Esophagus (tissue), 2 donors: ENCODE data around the gene PTPRM. TPM values are rescaled to one million over a fixed set of nuclear protein-coding genes. Genes with fewer than 3 reads are reported as not detected.

ENCODE experiments used
- H3K27ac ChIP-seq, 2 donors: one replicate each; pipeline ENCODE4 v1.5.1; 2013; ENCODE audit warnings: low read depth in 2 of 2, mild to moderate bottlenecking in 2 of 2, inconsistent platforms in 1 of 2, low read length in 1 of 2, moderate library complexity in 1 of 2
- H3K27me3 ChIP-seq, 2 donors: one replicate each; pipeline ENCODE4 v1.6.1; 2013; ENCODE audit warnings: low read length in 2 of 2, control low read depth in 1 of 2, mild to moderate bottlenecking in 1 of 2; ENCODE audit not compliant: insufficient read depth in 2 of 2, control insufficient read depth in 1 of 2
- H3K36me3 ChIP-seq, 2 donors: one replicate each; pipeline ENCODE4 v1.6.1; 2013; ENCODE audit warnings: low read length in 1 of 2; ENCODE audit not compliant: control insufficient read depth in 2 of 2, insufficient read depth in 2 of 2
- H3K4me1 ChIP-seq, 2 donors: one replicate each; pipeline ENCODE4 v1.6.1; 2013; ENCODE audit warnings: low read length in 1 of 2; ENCODE audit not compliant: control insufficient read depth in 2 of 2, insufficient read depth in 2 of 2
- H3K4me3 ChIP-seq, 2 donors: one replicate each; pipeline ENCODE4 v1.5.1; 2013; ENCODE audit warnings: low read length in 2 of 2, mild to moderate bottlenecking in 2 of 2, low read depth in 1 of 2, moderate library complexity in 1 of 2
- H3K9me3 ChIP-seq, 2 donors: one replicate each; pipeline ENCODE4 v1.6.1; 2013; ENCODE audit warnings: mild to moderate bottlenecking in 2 of 2, low read depth in 1 of 2, low read length in 1 of 2, moderate library complexity in 1 of 2; ENCODE audit not compliant: control insufficient read depth in 2 of 2, insufficient read depth in 1 of 2
- WGBS, 2 donors: extraction: QIAGEN DNeasy Blood & Tissue Kit; methylation state at CpG; one replicate each; pipeline ENCODE4 v1.1.7; 2013; 5-methylcytosine and 5-hydroxymethylcytosine counted together
- polyA plus RNA-seq, 2 donors: library from polyadenylated mRNA; stranded (reverse); fragments of 200-250 nt; gene quantifications; one replicate each; pipeline ENCODE4 v1.2.3, GENCODE V29; 2013
- donor health status: healthy with polysubstance abuse.
- donor health status: Bipolar disorder and iron deficiency.

Gene PTPRM
- polyA plus RNA-seq, 2 donors, result 6.3 to 10.4 TPM

DNA sequence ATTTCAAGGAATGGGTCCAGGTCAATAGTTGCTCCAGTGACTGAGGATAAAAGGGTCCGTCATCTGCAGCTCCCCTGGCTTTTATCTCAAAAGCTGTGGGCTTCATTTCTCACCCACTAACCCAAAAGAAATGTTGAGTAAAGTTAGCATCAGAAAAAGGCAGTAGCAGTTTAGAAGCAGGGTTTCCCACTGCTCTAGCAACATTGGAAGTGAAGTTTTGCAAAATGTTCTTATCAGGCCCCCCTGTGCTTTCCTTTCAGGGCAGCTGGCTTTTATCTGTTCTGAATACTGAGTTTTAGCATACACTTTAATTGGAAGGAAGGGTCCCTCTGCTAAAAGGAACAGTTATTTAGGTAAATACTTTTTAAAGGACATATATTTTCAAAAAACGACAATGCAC is 745.9 kb downstream of the PTPRM start:
- no peaks in the 10 kb centered on the region for H3K27me3 ChIP-seq
- H3K4me3 ChIP-seq, result no peak overlapping the region
- H3K4me1 ChIP-seq, result no peaks in the 10 kb centered on the region
- H3K36me3 ChIP-seq, result no peaks in the 10 kb centered on the region
- WGBS, 2 donors, result 82 to 89% methylated on average over 2 of the region's 2 CpGs
- no peak overlapping the region for H3K27ac ChIP-seq
- H3K9me3 ChIP-seq, result no peaks in the 10 kb centered on the region

GRCh38 chr18:8314124-8314523 is 747.0 kb downstream of the PTPRM start:
- no peaks in the 10 kb centered on the region for H3K9me3 ChIP-seq
- no peak overlapping the region for H3K4me3 ChIP-seq
- H3K4me1 ChIP-seq, result no peaks in the 10 kb centered on the region
- H3K27me3 ChIP-seq, result no peaks in the 10 kb centered on the region
- H3K36me3 ChIP-seq, result no peaks in the 10 kb centered on the region
- WGBS, 2 donors, result 80 to 81% methylated on average over 2 of the region's 2 CpGs
- H3K27ac ChIP-seq, result no peak overlapping the region

GRCh38 chr18:8319798-8320489 is 752.8 kb downstream of the PTPRM start:
- H3K4me3 ChIP-seq, result no peak overlapping the region
- H3K36me3 ChIP-seq, result no peaks in the 10 kb centered on the region
- no peak overlapping the region for H3K27ac ChIP-seq
- H3K27me3 ChIP-seq, result no peaks in the 10 kb centered on the region
- WGBS, 2 donors, result 79 to 84% methylated on average over 6 of the region's 6 CpGs
- H3K9me3 ChIP-seq, result no peaks in the 10 kb centered on the region
- H3K4me1 ChIP-seq, result no peaks in the 10 kb centered on the region

- 82 to 90% methylated on average over 2 of the region's 2 CpGs for WGBS, 2 donors
- H3K4me3 ChIP-seq, result no peak overlapping the region
Observed at GRCh38 chr18:8322486-8322885, 755.4 kb downstream of the PTPRM start.

DNA sequence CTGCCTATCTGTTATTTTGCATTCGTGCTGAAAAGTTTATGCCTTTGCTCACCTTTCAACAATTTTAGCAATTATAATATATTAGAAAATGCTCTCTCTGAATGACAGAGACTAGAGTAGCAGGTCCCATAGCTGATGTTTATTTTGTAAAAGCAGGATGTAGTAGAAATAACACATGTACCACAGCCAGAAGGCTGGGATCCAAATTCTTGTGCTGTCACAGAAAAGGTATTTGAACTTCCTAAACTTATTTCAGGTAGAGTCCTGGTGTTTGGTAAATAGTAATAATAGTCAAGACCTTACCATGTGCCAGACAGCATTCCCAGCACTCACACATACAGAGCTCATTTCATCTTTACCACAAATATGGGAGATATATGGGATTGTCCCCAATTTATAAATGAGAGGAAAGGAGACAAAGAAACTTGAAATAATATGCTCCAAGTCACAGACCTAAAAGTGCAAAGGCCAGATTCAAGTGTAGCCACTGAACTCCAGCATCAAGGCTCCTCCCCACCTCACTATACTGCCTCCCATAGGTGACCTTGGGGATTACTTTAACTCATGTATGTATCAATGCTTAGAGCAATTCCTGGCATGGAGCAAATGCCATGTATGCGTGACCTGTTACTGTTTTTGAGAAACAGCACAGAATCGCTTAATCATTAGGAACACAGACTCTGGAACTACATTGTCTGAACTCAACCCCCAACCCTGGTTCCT is 757.4 kb downstream of the PTPRM start:
- H3K9me3 ChIP-seq, result no peaks in the 10 kb centered on the region
- no peaks in the 10 kb centered on the region for H3K36me3 ChIP-seq
- H3K27ac ChIP-seq, result no peak overlapping the region
- H3K4me1 ChIP-seq, result no peaks in the 10 kb centered on the region
- H3K27me3 ChIP-seq, result no peaks in the 10 kb centered on the region
- H3K4me3 ChIP-seq, result no peak overlapping the region
- WGBS, 2 donors, result 90% methylated on average over 3 of the region's 3 CpGs

More at GRCh38 chr18:8322486-8322885, 755.4 kb downstream of the PTPRM start:
- H3K4me1 ChIP-seq, result no peaks in the 10 kb centered on the region
- H3K27me3 ChIP-seq, result no peaks in the 10 kb centered on the region
- H3K36me3 ChIP-seq, result no peaks in the 10 kb centered on the region
- H3K9me3 ChIP-seq, result no peaks in the 10 kb centered on the region
- no peak overlapping the region for H3K27ac ChIP-seq

GRCh38 chr18:8326763-8327394 is 759.8 kb downstream of the PTPRM start:
- no peaks in the 10 kb centered on the region for H3K9me3 ChIP-seq
- no peak overlapping the region for H3K4me3 ChIP-seq
- H3K27me3 ChIP-seq, result no peaks in the 10 kb centered on the region
- no peaks in the 10 kb centered on the region for H3K4me1 ChIP-seq
- H3K36me3 ChIP-seq, result no peaks in the 10 kb centered on the region
- 88 to 93% methylated on average over 1 of the region's 1 CpG for WGBS, 2 donors
- no peak overlapping the region for H3K27ac ChIP-seq

GRCh38 chr18:8328126-8328525 is 761.0 kb downstream of the PTPRM start:
- Histone ChIP-seq H3K4me3 (no peak overlapping the region), H3K9me3 (no peaks in the 10 kb centered on the region), H3K4me1 (no peaks in the 10 kb centered on the region), H3K27ac (no peak overlapping the region), H3K27me3 (no peaks in the 10 kb centered on the region), H3K36me3 (no peaks in the 10 kb centered on the region)
- 50 to 53% methylated on average over 2 of the region's 2 CpGs for WGBS, 2 donors

DNA sequence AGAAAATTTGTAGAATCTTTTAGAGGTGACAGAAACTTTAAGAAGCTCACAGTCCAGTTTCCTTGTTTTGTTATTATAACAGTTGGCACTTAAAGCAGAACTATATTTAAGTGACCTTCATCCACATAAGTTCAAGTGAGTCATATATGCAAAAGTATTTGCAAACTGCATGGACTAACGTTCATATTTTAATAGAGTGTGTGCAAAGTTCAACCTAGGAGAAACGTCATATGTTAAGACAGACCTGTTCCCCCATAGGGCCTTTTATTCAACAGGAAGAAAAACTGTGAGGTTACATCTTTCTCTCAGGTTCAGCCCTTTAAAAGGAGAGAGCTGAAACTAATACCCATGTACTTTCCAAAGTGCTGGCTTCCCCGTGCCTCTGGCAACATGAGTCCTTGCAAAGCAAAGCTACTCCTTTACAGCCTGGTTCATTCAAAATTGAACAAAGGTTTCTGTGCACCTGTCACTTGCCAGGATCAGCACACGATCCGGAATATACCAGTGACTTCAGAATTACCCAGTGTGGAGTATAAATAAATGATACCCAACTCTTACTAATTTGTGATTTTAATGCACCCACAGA is 762.2 kb downstream of the PTPRM start:
- Histone ChIP-seq H3K27me3 (no peaks in the 10 kb centered on the region), H3K27ac (no peak overlapping the region), H3K9me3 (no peaks in the 10 kb centered on the region), H3K36me3 (no peaks in the 10 kb centered on the region), H3K4me3 (no peak overlapping the region), H3K4me1 (no peaks in the 10 kb centered on the region)
- 44 to 49% methylated on average over 5 of the region's 5 CpGs for WGBS, 2 donors

GRCh38 chr18:8330575-8330974 is 763.5 kb downstream of the PTPRM start:
- no peaks in the 10 kb centered on the region for H3K36me3 ChIP-seq
- 94% methylated on average over 10 of the region's 10 CpGs for whole genome bisulfite sequencing, 2 donors
- H3K4me3 ChIP-seq, result no peak overlapping the region
- no peak overlapping the region for H3K27ac ChIP-seq
- no peaks in the 10 kb centered on the region for H3K27me3 ChIP-seq
- H3K4me1 ChIP-seq, result no peaks in the 10 kb centered on the region
- no peaks in the 10 kb centered on the region for H3K9me3 ChIP-seq
